SW480 (cell line): ENCODE data around the gene APOD.

Source experiments
- DNase-seq: peaks from one replicate; pipeline ENCODE4 v3.0.0-alpha.2; 2016; ENCODE audit warnings: low spot score

The APOD gene

DNA sequence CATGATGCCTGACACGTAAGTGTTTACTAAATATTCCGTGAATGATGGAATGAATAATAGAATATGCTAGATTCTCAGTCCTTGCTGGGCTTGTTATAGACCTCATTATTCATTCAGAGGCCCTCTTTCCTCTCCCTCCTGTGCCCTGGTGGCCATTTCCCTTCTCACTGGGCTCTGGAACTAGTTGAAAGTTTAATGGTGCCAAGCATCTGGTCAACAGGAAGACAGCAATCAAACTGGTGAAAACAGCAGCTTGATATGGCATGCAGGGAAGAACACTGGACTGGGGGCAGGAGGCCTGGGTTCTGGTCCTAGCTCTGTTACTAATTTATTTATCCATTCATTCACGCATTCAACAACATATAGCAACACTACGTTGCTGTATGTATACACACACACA lies 3.7 kb upstream of the APOD start:
- no peak for DNase-seq

DNA sequence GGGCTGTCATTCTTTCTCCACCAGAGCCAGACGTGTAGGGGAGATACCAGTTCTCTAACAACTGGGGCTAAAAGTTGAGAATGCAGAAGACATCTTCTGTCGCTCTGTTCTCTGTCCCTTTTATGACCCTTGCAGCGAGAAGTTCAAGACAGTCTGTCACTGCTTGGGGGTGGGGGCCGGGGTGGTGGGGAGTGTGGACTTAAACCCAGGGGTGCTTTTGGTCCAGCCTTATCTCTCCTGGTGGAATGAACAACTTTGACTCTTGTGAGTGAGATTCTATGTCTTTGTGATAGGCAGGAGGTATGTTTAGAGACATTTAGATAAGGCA lies 767 bp upstream of the APOD start:
- DNase-seq: no peak

DNA sequence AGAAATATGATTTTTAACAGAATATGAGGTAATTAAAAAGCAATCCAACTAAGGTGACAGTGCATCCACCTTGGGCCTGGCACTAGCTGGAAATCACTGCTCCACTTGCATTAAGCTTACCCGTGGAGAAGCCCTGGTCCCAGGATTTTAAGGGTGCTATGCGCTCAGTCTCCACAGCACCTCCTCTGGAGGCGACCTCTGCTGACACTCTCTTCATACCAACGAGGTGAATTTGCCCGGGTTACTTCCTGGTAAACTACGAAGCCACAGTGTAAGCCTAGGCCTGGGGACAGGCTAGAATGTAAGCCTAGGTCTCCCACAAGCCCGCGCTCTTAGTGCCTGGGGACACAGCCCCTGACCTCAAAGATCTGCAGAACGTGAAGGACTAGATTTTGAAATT lies 793 bp downstream of the APOD start:
- no peak for DNase-seq

DNA sequence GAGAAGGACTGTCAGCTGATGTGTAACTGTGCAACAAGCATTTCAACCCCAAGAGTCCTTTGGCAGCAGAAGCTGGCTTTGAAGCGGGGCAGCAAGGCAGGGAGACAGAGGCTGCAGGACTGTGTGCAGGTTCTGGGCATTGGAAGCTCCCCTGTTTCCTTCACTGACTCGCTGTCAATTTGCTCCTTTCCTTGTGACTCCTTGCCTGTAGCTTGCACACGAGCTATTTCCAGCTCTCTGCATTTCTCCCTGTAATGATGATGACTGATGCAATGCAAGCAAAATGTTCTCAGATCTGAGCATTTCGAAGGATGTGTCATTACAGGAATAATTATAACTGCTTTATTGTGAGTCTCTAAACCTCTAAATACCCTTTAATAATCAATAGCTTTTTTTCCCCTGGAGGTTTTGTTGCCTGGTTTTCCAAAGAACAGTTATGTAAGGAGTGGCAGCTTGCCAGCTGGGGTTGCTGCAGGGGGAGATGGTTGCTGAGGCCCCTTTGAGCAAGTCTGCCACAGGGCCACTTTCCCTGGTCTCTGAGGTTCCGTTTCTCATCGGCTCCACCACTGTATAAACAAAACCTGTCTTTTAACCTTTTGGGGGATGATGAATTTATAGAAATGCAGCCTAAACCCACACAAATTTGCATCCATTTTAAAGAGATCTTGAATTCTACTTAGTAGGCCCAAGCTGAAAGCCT lies 2.8 kb downstream of the APOD start:
- peak; percentile 31 for DNase-seq

DNA sequence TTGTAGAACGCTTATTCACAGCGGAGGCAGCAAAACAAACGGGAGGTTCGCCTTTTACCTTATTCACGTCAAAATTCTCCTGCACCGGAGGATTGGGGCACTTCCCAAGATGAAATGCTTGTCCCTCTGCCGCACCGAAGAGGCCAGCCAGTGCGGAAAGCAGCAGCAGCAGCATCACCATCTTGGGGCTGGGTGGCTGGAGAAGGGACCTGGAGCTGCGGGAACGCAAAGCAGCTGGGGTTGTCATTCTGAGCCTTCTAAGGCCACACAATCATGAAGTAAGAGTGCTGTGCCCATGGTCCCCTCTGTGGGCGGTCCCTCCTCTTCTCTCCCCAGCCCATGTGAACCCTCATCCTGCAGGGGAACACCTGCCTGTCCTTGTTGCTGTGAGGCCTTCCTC lies 4.5 kb downstream of the APOD start:
- DNase-seq: no peak

DNA sequence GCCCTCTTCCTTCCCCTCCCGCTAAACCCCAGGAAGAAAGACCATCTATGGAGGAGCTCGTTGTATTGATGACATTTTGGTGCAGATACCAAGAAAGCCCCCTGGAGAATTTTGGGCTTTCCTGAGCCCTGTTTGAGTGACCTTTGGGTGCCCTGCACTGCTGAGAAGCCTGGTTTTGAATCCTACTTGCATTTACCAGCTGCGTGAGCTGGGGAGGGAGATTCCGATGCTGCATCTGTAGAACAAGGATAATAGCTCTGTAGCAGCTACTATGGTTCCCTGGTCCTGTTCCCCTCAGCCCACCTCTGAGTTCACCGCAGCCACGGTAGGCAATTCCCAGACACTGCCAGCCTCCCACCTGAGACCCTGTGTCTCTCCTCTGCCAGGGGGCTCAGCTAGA lies 5.2 kb downstream of the APOD start:
- DNase-seq: no peak

DNA sequence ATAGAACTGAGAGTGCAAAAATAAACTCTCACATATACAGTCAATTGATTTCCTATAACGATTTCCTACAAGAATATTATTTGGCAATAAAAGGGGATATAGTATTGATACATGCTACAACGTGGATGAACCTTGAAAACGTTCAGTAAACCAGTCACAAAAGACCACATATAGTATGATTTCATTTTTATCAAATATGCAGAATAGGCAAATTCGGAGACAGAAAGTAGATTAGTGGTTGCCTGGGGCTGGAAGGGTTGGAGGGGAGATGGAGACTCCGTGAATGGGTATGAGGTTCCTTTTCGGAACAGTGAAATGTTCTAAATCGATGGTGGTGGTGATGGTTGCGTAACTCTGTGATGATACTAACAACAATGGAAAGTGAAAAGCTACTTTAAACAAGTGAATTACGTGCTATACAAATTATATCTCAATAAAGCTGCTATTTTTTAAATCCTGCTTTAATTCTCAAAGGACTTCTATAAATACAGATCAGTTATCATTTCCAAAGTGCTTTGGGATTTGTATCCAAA lies 6.0 kb downstream of the APOD start:
- DNase-seq: no peak

DNA sequence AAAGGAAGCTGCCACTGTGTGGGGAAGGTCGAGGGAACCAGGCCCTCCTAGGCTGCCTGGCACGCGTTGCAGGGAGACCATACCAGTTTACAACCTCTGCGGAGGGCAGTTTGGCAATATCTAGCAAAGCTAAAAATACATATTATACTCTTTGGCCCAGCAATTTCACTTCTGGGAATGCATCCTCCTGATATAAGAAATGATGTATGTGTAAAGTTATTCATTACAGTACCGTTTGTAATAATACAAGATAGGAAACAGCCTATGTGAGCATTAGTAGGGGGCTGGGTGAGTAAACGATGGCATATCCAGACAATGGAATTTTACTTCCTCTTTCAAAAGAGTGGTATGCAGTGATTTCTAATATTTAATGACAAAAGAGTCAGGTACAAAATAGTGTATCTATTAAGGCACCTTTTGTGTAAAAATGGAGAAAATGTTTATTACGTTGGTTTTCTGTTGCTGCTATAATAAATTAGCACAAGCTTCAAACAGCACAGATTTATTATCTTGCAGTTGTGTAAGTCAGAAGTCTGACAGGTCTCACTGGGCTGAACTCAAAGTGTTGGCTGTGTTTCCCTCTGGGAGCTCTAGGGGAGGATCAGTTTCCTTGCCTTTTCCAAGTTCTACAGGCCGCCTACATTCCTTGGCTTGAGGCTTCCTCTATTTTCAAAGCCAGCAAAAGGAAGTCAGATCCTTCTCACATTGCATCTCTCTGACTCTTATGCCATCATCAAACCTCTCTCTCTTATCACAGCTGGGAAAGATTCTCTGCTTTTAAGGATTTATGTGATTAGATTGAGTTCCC lies 9.0 kb downstream of the APOD start:
- DNase-seq: no peak

DNA sequence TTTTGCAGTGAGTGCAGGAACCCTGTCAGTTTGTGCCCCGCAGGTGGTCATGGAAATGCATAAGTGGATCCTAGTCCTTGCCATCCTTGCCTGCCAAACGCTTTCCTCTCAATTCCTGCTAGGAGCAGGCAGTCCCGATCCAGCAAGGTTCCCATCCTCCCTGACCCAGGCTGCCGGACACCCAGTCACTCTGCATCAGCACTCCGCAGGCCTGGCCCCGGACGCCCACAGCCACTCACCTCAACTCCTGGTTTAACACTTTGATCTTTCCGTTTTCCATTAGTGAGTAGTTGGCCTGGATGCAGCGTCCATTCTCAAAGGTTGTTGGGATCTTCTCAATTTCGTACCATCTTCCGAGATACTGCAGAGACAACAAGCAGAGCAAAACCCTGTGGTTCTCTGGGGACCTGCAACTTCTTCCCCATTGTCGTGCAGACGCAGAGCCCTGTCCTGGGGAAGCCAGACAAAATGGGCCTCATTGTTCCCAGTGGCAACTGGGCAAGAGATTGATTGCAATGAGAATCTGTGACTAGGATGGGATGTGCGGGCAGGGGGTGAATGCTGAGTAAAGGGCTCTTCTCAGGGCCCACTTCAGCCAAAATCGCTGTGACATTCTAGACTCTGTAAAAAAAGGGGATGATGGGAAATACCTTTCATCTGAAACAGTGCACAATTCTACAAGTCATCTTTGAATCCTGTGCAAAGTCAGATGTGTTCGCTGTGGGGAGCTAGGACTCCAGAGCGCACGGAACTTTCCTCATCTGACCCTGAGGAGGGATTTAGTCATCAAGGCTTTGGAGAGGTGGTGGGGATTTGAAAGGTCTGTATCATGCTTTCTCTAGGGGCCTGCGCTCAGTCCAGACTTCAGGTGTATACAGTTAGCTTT lies 9.9 kb downstream of the APOD start:
- DNase-seq: no peak

DNA sequence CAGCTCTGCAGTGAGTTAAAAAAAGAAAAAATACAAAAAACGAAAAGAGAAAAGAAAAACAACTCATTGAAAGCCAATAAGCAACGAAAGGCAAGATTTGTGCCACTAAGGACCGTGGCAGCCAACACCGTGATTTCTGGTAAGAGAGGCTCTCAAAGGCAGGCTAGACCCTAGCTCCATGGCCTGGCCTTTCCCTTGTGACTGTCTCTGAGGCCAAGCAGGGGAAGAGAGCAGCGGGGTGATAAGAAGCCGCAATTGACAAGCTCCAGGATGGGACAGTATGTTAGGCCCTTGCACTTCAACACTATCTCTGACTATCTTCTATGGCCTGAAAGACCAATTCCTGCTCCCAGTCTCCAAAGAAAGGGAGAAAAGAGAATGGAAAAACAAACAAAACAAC lies 12.4 kb downstream of the APOD start:
- no peak for DNase-seq

DNA sequence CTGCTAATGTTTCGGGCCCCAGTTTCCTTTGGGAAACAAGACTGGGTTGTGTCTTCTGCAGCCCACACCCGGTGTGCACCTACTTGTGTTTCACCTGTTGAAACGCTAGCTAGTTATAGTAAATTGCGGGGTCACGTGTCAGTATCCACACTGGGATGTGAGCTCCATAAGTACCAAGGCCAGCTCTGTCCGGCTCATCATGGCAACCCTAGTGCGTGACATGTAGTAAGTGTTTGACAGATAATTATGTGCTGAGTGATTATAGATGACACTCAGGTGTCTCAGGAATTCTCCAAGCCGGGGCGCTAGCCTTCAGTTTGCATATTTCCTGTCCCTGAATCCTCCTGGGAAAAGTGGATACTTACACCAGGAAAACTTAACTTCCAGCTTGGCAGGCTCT lies 12.8 kb downstream of the APOD start:
- DNase-seq: no peak

DNA sequence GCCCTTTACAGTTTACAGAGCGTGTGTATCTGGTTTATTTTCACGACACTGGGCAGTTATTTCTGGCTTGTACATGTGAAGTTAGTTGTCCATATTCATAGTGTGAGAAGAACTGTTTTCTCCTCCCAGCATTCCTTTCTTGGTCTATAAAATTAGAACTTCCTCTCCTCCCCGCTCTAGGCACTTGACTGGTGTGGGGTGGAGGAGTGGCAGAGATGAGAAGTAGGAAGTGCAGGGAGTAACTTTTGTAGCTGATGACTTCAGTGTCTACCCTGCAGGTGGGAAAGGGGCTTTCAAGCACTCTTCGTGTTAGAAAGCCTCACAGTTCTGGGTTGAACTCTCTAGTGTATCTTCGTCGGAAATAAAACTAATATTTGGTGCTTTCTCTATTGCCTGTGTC lies 13.4 kb downstream of the APOD start:
- DNase-seq: no peak

DNA sequence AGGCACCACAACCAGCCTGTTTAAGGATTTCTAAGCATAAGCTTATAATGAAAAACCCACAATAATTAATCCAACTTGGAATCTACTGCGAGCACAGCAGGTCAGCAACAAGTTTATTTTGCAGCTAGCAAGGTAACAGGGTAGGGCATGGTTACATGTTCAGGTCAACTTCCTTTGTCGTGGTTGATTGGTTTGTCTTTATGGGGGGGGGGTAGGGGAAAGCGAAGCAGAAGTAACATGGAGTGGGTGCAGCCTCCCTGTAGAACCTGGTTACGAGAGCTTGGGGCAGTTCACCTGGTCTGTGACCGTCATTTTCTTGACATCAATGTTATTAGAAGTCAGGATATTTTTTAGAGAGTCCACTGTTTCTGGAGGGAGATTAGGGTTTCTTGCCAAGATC lies 15.1 kb downstream of the APOD start:
- DNase-seq: no peak

DNA sequence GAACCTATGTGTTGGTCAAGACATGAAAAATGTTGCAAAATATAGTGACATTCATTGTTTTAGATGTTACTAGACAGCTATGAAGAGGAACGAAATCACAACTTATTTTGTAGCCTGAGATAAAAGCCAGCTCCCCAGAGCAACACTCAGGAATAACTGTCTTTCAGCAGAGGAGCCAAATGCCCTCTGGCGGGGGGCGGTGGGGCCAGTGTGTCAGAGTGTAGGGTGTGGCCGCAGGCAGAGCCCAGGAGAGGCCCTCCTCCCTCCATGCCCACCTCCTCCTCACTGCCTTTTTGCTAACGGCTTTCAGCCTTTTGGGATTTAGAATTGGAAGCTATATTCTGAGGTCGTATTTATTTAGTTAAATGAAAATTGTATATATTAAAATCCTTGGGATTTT lies 16.9 kb downstream of the APOD start:
- DNase-seq: no peak

DNA sequence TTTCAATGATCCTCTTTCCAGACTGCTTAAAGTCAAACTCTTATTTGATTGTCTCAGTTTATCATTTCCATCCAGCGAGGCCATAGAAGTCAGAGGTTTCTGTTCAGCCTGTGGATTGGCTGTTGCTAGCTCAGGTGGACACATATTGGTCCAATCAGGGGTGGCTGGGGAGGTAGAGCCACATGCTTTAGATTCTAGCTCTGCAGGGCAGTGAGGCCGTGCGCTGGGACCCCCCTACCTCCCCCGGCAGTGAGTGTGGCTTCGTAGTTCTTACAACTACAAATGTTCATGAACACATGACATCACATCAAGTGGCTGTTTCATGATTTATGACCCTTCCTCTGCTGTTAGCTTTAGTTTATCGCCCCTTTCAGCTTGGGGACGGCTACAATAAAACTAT lies 18.0 kb downstream of the APOD start:
- no peak for DNase-seq

DNA sequence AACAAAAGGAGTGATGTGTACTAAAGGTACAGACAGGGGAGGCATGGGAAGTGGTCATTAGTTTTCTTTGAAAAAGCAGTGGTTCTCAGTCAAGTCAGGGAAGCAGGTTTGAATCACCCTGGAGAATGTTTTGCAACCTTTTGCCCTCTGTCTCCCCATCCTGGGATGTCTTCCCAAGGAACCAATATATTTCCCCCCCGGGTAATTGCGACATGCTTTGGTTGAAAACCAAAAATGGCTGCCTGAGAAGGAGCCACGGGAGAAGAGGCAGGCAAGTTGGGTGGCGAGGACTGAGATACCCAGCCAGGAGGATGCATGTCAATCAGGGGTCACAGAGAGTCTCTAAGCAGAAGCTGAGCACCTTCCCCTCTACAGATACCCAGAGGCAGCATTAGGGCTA lies 20.4 kb downstream of the APOD start:
- no peak for DNase-seq

DNA sequence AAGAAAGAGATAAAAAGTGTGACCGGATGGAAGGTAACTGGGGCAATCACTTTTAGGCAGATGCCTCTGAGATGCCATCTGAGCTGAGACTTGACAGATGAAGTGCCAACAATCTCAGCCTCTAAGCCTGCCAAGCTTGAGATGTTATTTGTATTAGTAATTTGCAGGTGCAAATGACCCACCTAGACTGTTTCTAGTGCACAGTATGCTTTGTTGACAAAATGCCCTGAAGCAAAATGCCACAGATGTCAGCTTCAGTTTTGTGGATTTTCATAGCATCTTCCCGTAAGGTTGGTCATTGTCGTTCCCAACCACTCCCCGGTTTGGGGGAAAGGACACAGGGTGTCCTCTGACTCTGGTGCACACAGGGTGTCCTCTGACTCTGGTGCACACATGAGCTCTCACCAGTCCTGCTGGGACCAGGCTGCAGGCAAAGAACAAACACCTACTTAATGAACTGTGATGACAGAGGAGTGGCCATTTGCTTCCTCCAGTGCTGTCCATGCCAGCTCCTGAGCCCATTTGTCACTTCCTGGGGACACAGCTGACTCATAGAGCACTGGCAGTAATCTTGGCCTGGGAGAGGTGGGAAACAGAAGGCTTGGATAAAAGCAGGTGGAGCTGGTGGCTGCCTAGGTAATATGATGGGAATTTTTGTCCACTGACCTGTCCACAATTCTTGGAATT lies 23.9 kb downstream of the APOD start:
- peak; percentile 90 for DNase-seq

DNA sequence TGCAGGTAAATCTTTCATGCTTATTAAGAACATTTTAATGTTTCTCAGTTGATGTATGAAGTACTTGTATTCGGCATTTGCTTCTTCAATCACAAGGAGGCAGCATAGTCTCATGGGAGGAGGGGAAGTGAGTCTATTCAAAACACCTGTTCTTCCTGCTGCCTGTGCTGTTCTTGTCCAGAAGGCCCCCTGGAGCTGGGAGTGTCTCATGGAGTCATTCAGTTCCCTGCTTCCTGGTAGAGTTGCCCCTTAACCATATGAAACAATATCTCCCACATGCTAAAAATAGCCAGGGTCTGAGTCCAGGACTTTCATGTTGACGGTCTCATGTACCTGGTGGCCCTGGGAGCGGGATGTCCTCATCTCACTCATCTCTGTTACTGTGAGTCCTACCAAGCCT lies 25.1 kb downstream of the APOD start:
- DNase-seq: peak; percentile 90

DNA sequence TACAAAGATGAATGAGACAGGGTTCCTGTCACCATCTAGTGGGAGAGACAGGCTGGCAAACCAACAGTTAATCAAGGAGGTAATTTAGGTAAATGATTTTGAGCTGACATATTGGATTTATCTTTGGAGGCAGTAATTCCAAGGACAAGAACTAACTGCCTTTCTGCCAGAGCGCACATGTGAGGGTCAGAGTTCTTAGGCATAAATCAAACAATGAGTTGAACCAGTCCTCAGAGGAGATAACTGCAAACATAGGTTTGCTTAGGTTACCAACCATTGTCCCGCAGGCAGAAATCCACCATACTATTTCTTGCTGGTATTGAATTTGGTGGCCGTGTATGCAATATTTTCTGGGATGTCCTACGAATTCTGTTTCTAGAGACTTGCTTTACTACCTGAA lies 26.4 kb downstream of the APOD start:
- DNase-seq: no peak

DNA sequence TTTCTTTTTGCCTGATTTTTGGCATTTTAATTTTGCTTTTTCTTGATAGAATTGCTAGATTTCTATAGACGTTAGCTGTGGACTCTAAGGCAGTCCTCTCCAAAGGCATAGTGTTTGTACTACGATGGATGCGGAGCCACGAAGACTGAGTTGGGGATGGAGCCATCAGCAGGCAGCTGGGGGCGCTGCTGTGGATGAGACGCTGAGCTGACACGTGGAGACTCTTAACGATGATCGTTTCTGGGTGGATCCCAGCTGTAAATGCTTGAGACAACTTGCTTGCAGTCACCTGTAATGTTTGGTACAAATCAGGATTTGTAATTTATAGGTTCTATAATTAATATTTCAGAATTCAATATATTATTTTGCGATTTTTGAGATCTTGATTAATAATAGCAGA lies 27.4 kb downstream of the APOD start:
- DNase-seq: no peak

DNA sequence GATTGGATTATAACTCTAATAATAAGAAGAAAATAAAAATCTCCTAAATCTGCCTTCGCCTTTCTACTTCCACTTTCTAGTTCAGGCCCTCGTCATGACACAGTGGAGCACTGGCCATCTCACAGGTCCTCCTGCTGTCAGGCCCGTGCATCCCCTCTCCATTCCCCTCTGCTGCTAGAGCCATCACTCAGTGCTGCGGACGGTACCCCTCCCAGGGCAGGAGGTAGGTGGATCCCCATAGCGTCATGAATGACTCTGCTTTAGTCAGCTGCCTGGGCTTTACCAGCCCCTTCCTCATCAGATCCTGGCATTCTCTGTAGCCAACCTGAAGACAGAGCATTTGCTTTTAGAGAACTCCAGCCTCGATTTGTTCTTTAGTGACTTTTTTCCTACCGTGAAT lies 28.6 kb downstream of the APOD start:
- DNase-seq: no peak

DNA sequence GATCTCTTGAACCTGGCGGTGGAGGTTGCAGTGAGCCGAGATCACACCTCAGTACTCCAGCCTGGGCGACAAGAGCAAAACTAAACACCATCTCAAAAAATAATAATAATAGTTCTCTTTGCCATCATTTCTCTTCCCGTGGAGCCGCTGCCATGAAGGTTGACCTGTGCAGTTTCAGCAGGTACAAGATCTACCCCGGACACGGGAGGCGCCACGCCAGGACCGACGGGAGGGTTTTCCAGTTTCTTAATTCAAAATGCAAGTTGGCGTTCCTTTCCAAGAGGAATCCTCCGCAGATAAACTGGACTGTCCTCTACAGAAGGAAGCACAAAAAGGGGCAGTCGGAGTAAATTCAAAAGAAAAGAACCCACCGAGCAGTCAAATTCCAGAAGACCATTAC lies 29.3 kb downstream of the APOD start:
- no peak for DNase-seq
